ENCODE results near the gene PRORP. TPM values are rescaled to one million over a fixed set of nuclear protein-coding genes. Genes with fewer than 3 reads are reported as not detected.
A peak's percentile ranks its signal among the peaks of the same experiment; 100 is the strongest.

The PRORP gene
- total RNA-seq (2014; rRNA removed; shearing (Covaris generic)) (38.7 and 52.2 TPM in 2 replicates), total RNA-seq (2022) (45.2 and 53.6 TPM in 2 replicates), Bru-seq, nascent RNA (percentile 83 among the genes with signal in this experiment), BruChase-seq, experiment 1, labeled RNA remaining after a 6-hour chase (percentile 93 among the genes with signal in this experiment), BruChase-seq, experiment 2, labeled RNA remaining after a 2-hour chase (percentile 89 among the genes with signal in this experiment)
- long read RNA-seq, full-length matches to known transcripts = 60 of 81 reads
- long read RNA-seq, partial matches to known transcripts = 6 of 81 reads
- long read RNA-seq, other reads (novel, unspliced or antisense) = 15 of 81 reads

- H3K9me3 ChIP-seq (ENCODE audit: low read length) = no peaks in the 10 kb centered on the region
- DNase-seq (ENCODE audit: low spot score) = peak; percentile 97
- ChIA-PET CTCF (ENCODE audit: unreplicated experiment) (interaction anchor here (0.6 to 0.9 kb wide), 3 partner anchors 18 to 170 kb away, joined by 3 read pairs; partner anchors contain the start of gene PSMA6), POLR2A (interaction anchor here (0.6 to 4.1 kb wide), 15 partner anchors 8 to 419 kb away, joined by 3 to 19 read pairs (median 4); partner anchors contain the start of gene FAM177A1)
- intact Hi-C loops (cut with micrococcal nuclease; ENCODE audit: unreplicated experiment) = loop anchor here (1.0 to 5.0 kb wide), 7 partner anchors 76 to 685 kb away; partner anchors contain the start of genes CFL2, FAM177A1, PSMA6 and RALGAPA1
- H3K79me2 ChIP-seq (ENCODE audit: insufficient read depth, low read depth, low read length) = peaks cover 58% of the 10 kb centered on the region
- peak within 1 kb of the TSS; percentile 89 for H3K4me2 ChIP-seq (ENCODE audit: low read length)
- H3K27ac ChIP-seq (ENCODE audit: low read depth, low read length, poor library complexity, severe bottlenecking) = peak within 1 kb of the TSS; percentile 81
- TF ChIP-seq EZH2phosphoT487 (IDR thresholded peaks at IDR 0.05; ENCODE audit: borderline replicate concordance, low read depth, low read length) = no peak
- TF ChIP-seq, protein P1, sequence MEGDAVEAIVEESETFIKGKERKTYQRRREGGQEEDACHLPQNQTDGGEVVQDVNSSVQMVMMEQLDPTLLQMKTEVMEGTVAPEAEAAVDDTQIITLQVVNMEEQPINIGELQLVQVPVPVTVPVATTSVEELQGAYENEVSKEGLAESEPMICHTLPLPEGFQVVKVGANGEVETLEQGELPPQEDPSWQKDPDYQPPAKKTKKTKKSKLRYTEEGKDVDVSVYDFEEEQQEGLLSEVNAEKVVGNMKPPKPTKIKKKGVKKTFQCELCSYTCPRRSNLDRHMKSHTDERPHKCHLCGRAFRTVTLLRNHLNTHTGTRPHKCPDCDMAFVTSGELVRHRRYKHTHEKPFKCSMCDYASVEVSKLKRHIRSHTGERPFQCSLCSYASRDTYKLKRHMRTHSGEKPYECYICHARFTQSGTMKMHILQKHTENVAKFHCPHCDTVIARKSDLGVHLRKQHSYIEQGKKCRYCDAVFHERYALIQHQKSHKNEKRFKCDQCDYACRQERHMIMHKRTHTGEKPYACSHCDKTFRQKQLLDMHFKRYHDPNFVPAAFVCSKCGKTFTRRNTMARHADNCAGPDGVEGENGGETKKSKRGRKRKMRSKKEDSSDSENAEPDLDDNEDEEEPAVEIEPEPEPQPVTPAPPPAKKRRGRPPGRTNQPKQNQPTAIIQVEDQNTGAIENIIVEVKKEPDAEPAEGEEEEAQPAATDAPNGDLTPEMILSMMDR (conservative IDR thresholded peaks at IDR 0.05; ENCODE audit: low read length) = no peak
- H2AFZ ChIP-seq (ENCODE audit: low read length) = peak within 1 kb of the TSS; percentile 78
- H4K20me1 ChIP-seq (ENCODE audit: insufficient read depth, low read length) = no peaks in the 10 kb centered on the region
- H3K36me3 ChIP-seq (ENCODE audit: insufficient read depth, low read length) = peaks cover 11% of the 10 kb centered on the region
- H3K4me3 ChIP-seq (ENCODE audit: low read depth, low read length, poor library complexity, severe bottlenecking) = peak within 1 kb of the TSS; percentile 85
- H3K4me1 ChIP-seq (ENCODE audit: insufficient read depth, low read length, poor library complexity, severe bottlenecking) = peaks cover 38% of the 10 kb centered on the region
- H3K9me2 ChIP-seq (ENCODE audit: insufficient read depth, low read length) = no peaks in the 10 kb centered on the region
- BruUV-seq (replicated peaks) = no TSS peak
Measured at GRCh38 chr14:35121887-35122695, at the start of gene PRORP, which contains the start of gene PPP2R3C. TSS of gene PRORP (plus strand) at chr14:35122552. CDS start at chr14:35123246, 694 bp downstream. TSS of gene PPP2R3C (minus strand) at chr14:35121990. CDS start at chr14:35121959, 31 bp downstream.

- Histone ChIP-seq H3K9me2 (ENCODE audit: insufficient read depth, low read length) (no peaks in the 10 kb centered on the region), H4K20me1 (ENCODE audit: insufficient read depth, low read length) (no peaks in the 10 kb centered on the region), H3K9me3 (ENCODE audit: low read length) (no peaks in the 10 kb centered on the region), H3K4me2 (ENCODE audit: low read length) (no peak overlapping the region), H3K4me3 (ENCODE audit: low read depth, low read length, poor library complexity, severe bottlenecking) (no peak overlapping the region), H3K79me2 (ENCODE audit: insufficient read depth, low read depth, low read length) (no peaks in the 10 kb centered on the region), H3K27ac (ENCODE audit: low read depth, low read length, poor library complexity, severe bottlenecking) (no peak overlapping the region), H2AFZ (ENCODE audit: low read length) (no peak overlapping the region), H3K36me3 (ENCODE audit: insufficient read depth, low read length) (peaks cover 6% of the 10 kb centered on the region; the same call in 1 of the 2 replicates), H3K4me1 (ENCODE audit: insufficient read depth, low read length, poor library complexity, severe bottlenecking) (no peaks in the 10 kb centered on the region)
- ChIA-PET POLR2A (interaction anchor here (0.8 to 1.2 kb wide), 2 partner anchors 32 to 474 kb away, joined by 3 to 4 read pairs; no protein-coding TSS in a partner anchor), CTCF (ENCODE audit: unreplicated experiment) (no interaction called here)
- BruUV-seq (replicated peaks) = no TSS peak
- TF ChIP-seq, protein P1 (conservative IDR thresholded peaks at IDR 0.05; ENCODE audit: low read length) = no peak
- no peak for TF ChIP-seq EZH2phosphoT487 (IDR thresholded peaks at IDR 0.05; ENCODE audit: borderline replicate concordance, low read depth, low read length)
- intact Hi-C loops (cut with micrococcal nuclease; ENCODE audit: unreplicated experiment) = no loop called here
- no peak for DNase-seq (ENCODE audit: low spot score)
Measured at GRCh38 chr14:35073486-35073885, 48.9 kb upstream of the PRORP start.
